C4-2B (cell line): ENCODE results near the gene MRPL45.

Experiments used
- CTCF ChIP-seq: fragments of 450-650 bp; conservative IDR thresholded peaks from 2 replicates; pipeline ENCODE4 v1.5.1; 2017; ENCODE audit warnings: mild to moderate bottlenecking
- ZFX ChIP-seq: fragments of 450-650 bp; IDR thresholded peaks from 2 replicates; pipeline ENCODE4 v1.6.1; 2017

GRCh38 chr17:38349097-38349730 is 52.2 kb downstream of the MRPL45 start:
- TF ChIP-seq CTCF: peak; percentile 98
- TF ChIP-seq ZFX: no peak
